Activated naive CD8-positive, alpha-beta T cell treated with anti-CD3 and anti-CD28 coated beads for 36 hours (primary cell): ENCODE data around the gene PRSS48. TPM values are rescaled to one million over a fixed set of nuclear protein-coding genes. Genes with fewer than 3 reads are reported as not detected.
"Not testable (repeated sequence)": the region's sequence is repeated elsewhere in the genome, so short reads cannot be mapped to it uniquely, and the experiment has no call there.

Experiments used
- DNase-seq: peaks from one replicate; pipeline ENCODE4 v3.0.0; 2021
- H3K27ac Mint-ChIP-seq: one replicate; pipeline ENCODE4 v1.8.0; 2022; ENCODE audit warnings: mild to moderate bottlenecking, moderate library complexity, mixed read lengths
- H3K27me3 Mint-ChIP-seq: one replicate; pipeline ENCODE4 v1.8.0; 2022; ENCODE audit warnings: mild to moderate bottlenecking, mixed read lengths
- H3K36me3 Mint-ChIP-seq: one replicate; pipeline ENCODE4 v1.8.0; 2021; ENCODE audit warnings: mild to moderate bottlenecking, mixed read lengths
- H3K4me1 Mint-ChIP-seq: one replicate; pipeline ENCODE4 v1.8.0; 2021; ENCODE audit warnings: mixed read lengths
- H3K4me3 Mint-ChIP-seq: one replicate; pipeline ENCODE4 v1.8.0; 2022; ENCODE audit warnings: mild to moderate bottlenecking, moderate library complexity, mixed read lengths
- H3K9me3 Mint-ChIP-seq: one replicate; pipeline ENCODE4 v1.8.0; 2022; ENCODE audit warnings: mixed read lengths
- total RNA-seq, 2 experiments: library from RNA; stranded (reverse); gene quantifications; one replicate each; pipeline ENCODE4 v1.2.3, GENCODE V29; 2021

The PRSS48 gene
- total RNA-seq, 2 experiments from 2014 or later, result not detected

GRCh38 chr4:151250706-151251105 is 26.3 kb upstream of the PRSS48 start:
- DNase-seq, result no peak
- Mint-ChIP-seq H3K27ac (no peak overlapping the region), H3K4me1 (no peaks in the 10 kb centered on the region), H3K27me3 (peaks cover 4% of the 10 kb centered on the region), H3K4me3 (no peak overlapping the region), H3K36me3 (no peaks in the 10 kb centered on the region), H3K9me3 (no peaks in the 10 kb centered on the region)

- H3K4me3 Mint-ChIP-seq, result no peak overlapping the region
- no peak overlapping the region for H3K27ac Mint-ChIP-seq
- no peak for DNase-seq
- H3K9me3 Mint-ChIP-seq, result no peaks in the 10 kb centered on the region
- no peaks in the 10 kb centered on the region for H3K4me1 Mint-ChIP-seq
- no peaks in the 10 kb centered on the region for H3K36me3 Mint-ChIP-seq
- H3K27me3 Mint-ChIP-seq, result peaks cover 4% of the 10 kb centered on the region
Measured at GRCh38 chr4:151251603-151252304, 25.2 kb upstream of the PRSS48 start.

- H3K27ac Mint-ChIP-seq, H3K4me1 Mint-ChIP-seq, H3K9me3 Mint-ChIP-seq, H3K27me3 Mint-ChIP-seq, DNase-seq, H3K4me3 Mint-ChIP-seq, H3K36me3 Mint-ChIP-seq: not testable (repeated sequence)
Measured at GRCh38 chr4:151255226-151255625, 21.7 kb upstream of the PRSS48 start.

GRCh38 chr4:151255680-151256079 is 21.3 kb upstream of the PRSS48 start:
- DNase-seq, H3K27ac Mint-ChIP-seq, H3K4me3 Mint-ChIP-seq, H3K9me3 Mint-ChIP-seq, H3K4me1 Mint-ChIP-seq, H3K27me3 Mint-ChIP-seq, H3K36me3 Mint-ChIP-seq: not testable (repeated sequence)

GRCh38 chr4:151256134-151256533 is 20.8 kb upstream of the PRSS48 start:
- Mint-ChIP-seq H3K27ac (no peak overlapping the region), H3K4me3 (no peak overlapping the region), H3K27me3 (peaks cover 3% of the 10 kb centered on the region), H3K4me1 (no peaks in the 10 kb centered on the region), H3K36me3 (no peaks in the 10 kb centered on the region), H3K9me3 (no peaks in the 10 kb centered on the region)
- DNase-seq, result no peak

GRCh38 chr4:151257704-151258103 is 19.3 kb upstream of the PRSS48 start:
- no peak overlapping the region for H3K4me3 Mint-ChIP-seq
- H3K9me3 Mint-ChIP-seq, result no peaks in the 10 kb centered on the region
- H3K27ac Mint-ChIP-seq, result no peak overlapping the region
- no peak for DNase-seq
- H3K4me1 Mint-ChIP-seq, result no peaks in the 10 kb centered on the region
- no peaks in the 10 kb centered on the region for H3K36me3 Mint-ChIP-seq
- peaks cover 3% of the 10 kb centered on the region for H3K27me3 Mint-ChIP-seq

- no peaks in the 10 kb centered on the region for H3K36me3 Mint-ChIP-seq
- peaks cover 3% of the 10 kb centered on the region for H3K27me3 Mint-ChIP-seq
- H3K9me3 Mint-ChIP-seq, result no peaks in the 10 kb centered on the region
Measured at GRCh38 chr4:151259752-151260151, 17.2 kb upstream of the PRSS48 start.

GRCh38 chr4:151260526-151260925 is 16.4 kb upstream of the PRSS48 start:
- Mint-ChIP-seq H3K4me3 (no peak overlapping the region), H3K36me3 (no peaks in the 10 kb centered on the region), H3K27me3 (peaks cover 3% of the 10 kb centered on the region), H3K4me1 (no peaks in the 10 kb centered on the region), H3K27ac (no peak overlapping the region), H3K9me3 (no peaks in the 10 kb centered on the region)
- no peak for DNase-seq

More at GRCh38 chr4:151259752-151260151, 17.2 kb upstream of the PRSS48 start:
- Mint-ChIP-seq H3K27ac (no peak overlapping the region), H3K4me1 (no peaks in the 10 kb centered on the region), H3K4me3 (no peak overlapping the region)
- DNase-seq, result no peak

GRCh38 chr4:151263455-151263854 is 13.5 kb upstream of the PRSS48 start:
- DNase-seq, result no peak
- H3K27me3 Mint-ChIP-seq, result peaks cover 8% of the 10 kb centered on the region
- H3K27ac Mint-ChIP-seq, result no peak overlapping the region
- no peaks in the 10 kb centered on the region for H3K9me3 Mint-ChIP-seq
- H3K4me3 Mint-ChIP-seq, result no peak overlapping the region
- no peaks in the 10 kb centered on the region for H3K36me3 Mint-ChIP-seq
- H3K4me1 Mint-ChIP-seq, result no peaks in the 10 kb centered on the region

GRCh38 chr4:151266497-151266896 is 10.5 kb upstream of the PRSS48 start:
- Mint-ChIP-seq H3K9me3 (no peaks in the 10 kb centered on the region), H3K27ac (no peak overlapping the region), H3K36me3 (no peaks in the 10 kb centered on the region), H3K4me3 (no peak overlapping the region), H3K27me3 (peaks cover 4% of the 10 kb centered on the region), H3K4me1 (no peaks in the 10 kb centered on the region)
- no peak for DNase-seq

GRCh38 chr4:151267104-151267503 is 9.9 kb upstream of the PRSS48 start:
- H3K4me3 Mint-ChIP-seq, result no peak overlapping the region
- peaks cover 4% of the 10 kb centered on the region for H3K27me3 Mint-ChIP-seq
- H3K36me3 Mint-ChIP-seq, result no peaks in the 10 kb centered on the region
- H3K4me1 Mint-ChIP-seq, result no peaks in the 10 kb centered on the region
- no peak overlapping the region for H3K27ac Mint-ChIP-seq
- no peak for DNase-seq
- H3K9me3 Mint-ChIP-seq, result no peaks in the 10 kb centered on the region

- Mint-ChIP-seq H3K4me3 (no peak overlapping the region), H3K36me3 (no peaks in the 10 kb centered on the region), H3K27me3 (peaks cover 4% of the 10 kb centered on the region), H3K9me3 (no peaks in the 10 kb centered on the region), H3K4me1 (no peaks in the 10 kb centered on the region), H3K27ac (no peak overlapping the region)
- DNase-seq, result no peak
Measured at GRCh38 chr4:151267822-151268535, 9.0 kb upstream of the PRSS48 start.

GRCh38 chr4:151268905-151269304 is 8.1 kb upstream of the PRSS48 start:
- not testable (repeated sequence) for H3K27me3 Mint-ChIP-seq

GRCh38 chr4:151284534-151285245 is 7.7 kb downstream of the PRSS48 start:
- DNase-seq, result no peak
- Mint-ChIP-seq H3K36me3 (no peaks in the 10 kb centered on the region), H3K4me3 (no peak overlapping the region), H3K27ac (no peak overlapping the region), H3K9me3 (peaks cover 6% of the 10 kb centered on the region), H3K27me3 (peaks cover 14% of the 10 kb centered on the region), H3K4me1 (no peaks in the 10 kb centered on the region)

More at GRCh38 chr4:151268905-151269304, 8.1 kb upstream of the PRSS48 start:
- H3K9me3 Mint-ChIP-seq, H3K27ac Mint-ChIP-seq, DNase-seq, H3K4me1 Mint-ChIP-seq, H3K36me3 Mint-ChIP-seq, H3K4me3 Mint-ChIP-seq: not testable (repeated sequence)

GRCh38 chr4:151287409-151287808 is 10.4 kb downstream of the PRSS48 start:
- H3K9me3 Mint-ChIP-seq, result peaks cover 6% of the 10 kb centered on the region
- no peak overlapping the region for H3K4me3 Mint-ChIP-seq
- no peaks in the 10 kb centered on the region for H3K36me3 Mint-ChIP-seq
- no peak overlapping the region for H3K27ac Mint-ChIP-seq
- H3K27me3 Mint-ChIP-seq, result peaks cover 8% of the 10 kb centered on the region
- DNase-seq, result no peak
- no peaks in the 10 kb centered on the region for H3K4me1 Mint-ChIP-seq
